Measurements from ENCODE around the gene DACT3.
A peak's percentile ranks its signal among the peaks of the same experiment; 100 is the strongest.

Gene DACT3

GRCh38 chr19:46600384-46601317, 60.3 kb downstream of the DACT3 start:
- DNase-seq (ENCODE audit: low read depth): peak; percentile 87
- H3K4me3 ChIP-seq (ENCODE audit: low read depth, low read length): peak overlapping the region; percentile 75

GRCh38 chr19:46599716-46600373, 61.1 kb downstream of the DACT3 start:
- H3K4me3 ChIP-seq (ENCODE audit: low read depth, low read length): peak overlapping the region; percentile 75
- TF ChIP-seq CTCF (IDR thresholded peaks at IDR 0.05; ENCODE audit: control insufficient read depth, extremely low read depth, insufficient read depth): no peak
- DNase-seq (ENCODE audit: low read depth): no peak

More at GRCh38 chr19:46600384-46601317, 60.3 kb downstream of the DACT3 start:
- TF ChIP-seq CTCF (IDR thresholded peaks at IDR 0.05; ENCODE audit: control insufficient read depth, extremely low read depth, insufficient read depth): no peak

GRCh38 chr19:46598372-46598917, 62.5 kb downstream of the DACT3 start:
- no peak overlapping the region for H3K4me3 ChIP-seq (ENCODE audit: low read depth, low read length)
- no peak for TF ChIP-seq CTCF (IDR thresholded peaks at IDR 0.05; ENCODE audit: control insufficient read depth, extremely low read depth, insufficient read depth)
- DNase-seq (ENCODE audit: low read depth): no peak

Data from LNCaP clone FGC (cell line).